HG03196 (cell line): ENCODE results near the gene HTATIP2.
"Not testable (repeated sequence)": the region's sequence is repeated elsewhere in the genome, so short reads cannot be mapped to it uniquely, and the experiment has no call there.

Source experiments
- ATAC-seq: cut with Tn5 transposase; IDR thresholded peaks from one replicate; pipeline ENCODE4 v1.9.1; 2021; ENCODE audit not compliant: unreplicated experiment

Gene HTATIP2

GRCh38 chr11:20369826-20370225, 6.3 kb downstream of the HTATIP2 start:
- no peak for ATAC-seq

GRCh38 chr11:20372081-20372626, 8.6 kb downstream of the HTATIP2 start:
- no peak for ATAC-seq

GRCh38 chr11:20373147-20373546, 9.6 kb downstream of the HTATIP2 start:
- no peak for ATAC-seq

GRCh38 chr11:20373568-20374209, 10.2 kb downstream of the HTATIP2 start:
- no peak for ATAC-seq

GRCh38 chr11:20374741-20375300, 11.3 kb downstream of the HTATIP2 start:
- no peak for ATAC-seq

GRCh38 chr11:20376162-20376730, 12.7 kb downstream of the HTATIP2 start:
- ATAC-seq: no peak

GRCh38 chr11:20385996-20386395, 22.5 kb downstream of the HTATIP2 start:
- ATAC-seq: not testable (repeated sequence)

- ATAC-seq: peak; percentile 83
Measured at GRCh38 chr11:20387261-20388095, 24.0 kb downstream of the HTATIP2 start, which contains the start of gene PRMT3. Gene PRMT3, plus strand, starts transcription at chr11:20387716. Its CDS starts 31 bp downstream, at chr11:20387747.

GRCh38 chr11:20388096-20389055, 24.9 kb downstream of the HTATIP2 start:
- no peak for ATAC-seq

GRCh38 chr11:20397281-20397680, 33.8 kb downstream of the HTATIP2 start:
- ATAC-seq: no peak

- no peak for ATAC-seq
Measured at GRCh38 chr11:20399498-20399897, 36.0 kb downstream of the HTATIP2 start.

- no peak for ATAC-seq
Measured at GRCh38 chr11:20403059-20403458, 39.5 kb downstream of the HTATIP2 start.

GRCh38 chr11:20406484-20406883, 43.0 kb downstream of the HTATIP2 start:
- no peak for ATAC-seq

- ATAC-seq: no peak
Measured at GRCh38 chr11:20407344-20407743, 43.8 kb downstream of the HTATIP2 start.

GRCh38 chr11:20415432-20415831, 51.9 kb downstream of the HTATIP2 start:
- no peak for ATAC-seq

GRCh38 chr11:20417771-20418170, 54.3 kb downstream of the HTATIP2 start:
- no peak for ATAC-seq

- ATAC-seq: no peak
Measured at GRCh38 chr11:20421946-20422345, 58.4 kb downstream of the HTATIP2 start.

- ATAC-seq: no peak
Measured at GRCh38 chr11:20429216-20429615, 65.7 kb downstream of the HTATIP2 start.
